ENCODE data around the gene PLSCR1.

The PLSCR1 gene

DNA sequence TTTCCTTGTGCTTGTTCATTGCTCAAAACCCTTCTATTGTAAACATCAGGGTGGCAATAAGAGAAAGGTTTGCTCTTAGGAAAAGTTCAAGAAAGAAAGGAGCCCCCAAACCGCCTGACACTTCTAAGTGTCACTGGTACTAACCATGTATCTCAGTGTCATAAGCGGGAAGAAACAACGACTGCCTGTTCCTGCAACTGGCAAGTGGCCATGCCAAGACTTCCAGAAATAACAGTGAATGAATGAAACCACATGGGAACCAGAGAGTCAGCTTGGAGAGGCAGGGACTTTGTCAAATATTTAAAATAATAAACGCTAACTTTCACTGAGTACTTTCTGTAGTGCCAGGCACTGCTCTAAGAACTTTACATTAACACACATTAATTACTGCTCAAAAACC is 76.2 kb downstream of the PLSCR1 start:
- TF ChIP-seq, protein P1, sequence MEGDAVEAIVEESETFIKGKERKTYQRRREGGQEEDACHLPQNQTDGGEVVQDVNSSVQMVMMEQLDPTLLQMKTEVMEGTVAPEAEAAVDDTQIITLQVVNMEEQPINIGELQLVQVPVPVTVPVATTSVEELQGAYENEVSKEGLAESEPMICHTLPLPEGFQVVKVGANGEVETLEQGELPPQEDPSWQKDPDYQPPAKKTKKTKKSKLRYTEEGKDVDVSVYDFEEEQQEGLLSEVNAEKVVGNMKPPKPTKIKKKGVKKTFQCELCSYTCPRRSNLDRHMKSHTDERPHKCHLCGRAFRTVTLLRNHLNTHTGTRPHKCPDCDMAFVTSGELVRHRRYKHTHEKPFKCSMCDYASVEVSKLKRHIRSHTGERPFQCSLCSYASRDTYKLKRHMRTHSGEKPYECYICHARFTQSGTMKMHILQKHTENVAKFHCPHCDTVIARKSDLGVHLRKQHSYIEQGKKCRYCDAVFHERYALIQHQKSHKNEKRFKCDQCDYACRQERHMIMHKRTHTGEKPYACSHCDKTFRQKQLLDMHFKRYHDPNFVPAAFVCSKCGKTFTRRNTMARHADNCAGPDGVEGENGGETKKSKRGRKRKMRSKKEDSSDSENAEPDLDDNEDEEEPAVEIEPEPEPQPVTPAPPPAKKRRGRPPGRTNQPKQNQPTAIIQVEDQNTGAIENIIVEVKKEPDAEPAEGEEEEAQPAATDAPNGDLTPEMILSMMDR (IDR thresholded peaks at IDR 0.05; ENCODE audit: insufficient read depth, low read depth, low read length, missing control alignments) = no peak
- no peak for DNase-seq (ENCODE audit: low read depth)
- no peak overlapping the region for H3K4me3 ChIP-seq (ENCODE audit: low read depth, low read length)

- TF ChIP-seq, protein P1 (IDR thresholded peaks at IDR 0.05; ENCODE audit: insufficient read depth, low read depth, low read length, missing control alignments) = no peak
- H3K4me3 ChIP-seq (ENCODE audit: low read depth, low read length) = no peak overlapping the region
- DNase-seq (ENCODE audit: low read depth) = no peak
Observed at GRCh38 chr3:146466604-146467003, 77.8 kb downstream of the PLSCR1 start.

DNA sequence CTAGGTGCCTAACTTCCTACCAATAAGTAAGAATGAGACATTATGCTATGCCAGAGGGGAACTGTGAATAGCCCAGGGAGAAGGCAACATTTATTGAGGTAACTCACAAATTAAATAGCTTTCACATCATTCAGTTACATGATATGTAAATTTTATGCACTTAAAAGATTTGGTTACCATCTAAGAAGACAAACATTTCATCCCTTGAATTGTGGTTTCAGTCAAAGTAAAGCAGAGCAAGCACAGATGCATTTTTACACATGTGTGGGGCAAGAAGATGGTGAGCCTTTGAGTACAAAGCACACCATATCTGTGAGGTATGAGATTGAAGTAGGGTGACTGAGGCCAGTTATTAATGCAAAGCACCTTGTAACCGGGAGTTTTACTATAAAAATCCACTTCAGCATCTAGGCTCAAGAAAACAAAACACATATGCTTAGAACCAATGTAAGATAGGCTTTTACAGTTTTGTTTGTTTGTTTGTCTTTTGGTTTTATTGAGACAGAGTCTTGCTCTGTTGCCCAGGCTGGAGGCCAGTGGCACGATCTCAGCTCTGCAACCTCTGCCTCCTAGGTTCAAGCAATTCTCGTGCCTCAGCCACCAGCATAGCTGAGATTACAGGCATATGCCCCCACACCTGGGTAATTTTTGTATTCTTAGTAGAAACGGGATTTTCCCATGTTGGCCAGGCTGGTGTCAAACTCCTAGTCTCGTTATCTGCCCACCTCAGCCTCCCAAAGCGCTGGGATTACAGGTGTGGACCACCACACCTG is 78.5 kb downstream of the PLSCR1 start:
- DNase-seq (ENCODE audit: low read depth) = no peak
- TF ChIP-seq, protein P1 (IDR thresholded peaks at IDR 0.05; ENCODE audit: insufficient read depth, low read depth, low read length, missing control alignments) = no peak
- H3K4me3 ChIP-seq (ENCODE audit: low read depth, low read length) = no peak overlapping the region

Measured in GM12865 (cell line).